HTERT RPE-1 (cell line): ENCODE measurements around the gene ACLY.
"Not testable (repeated sequence)": the region's sequence is repeated elsewhere in the genome, so short reads cannot be mapped to it uniquely, and the experiment has no call there.

ENCODE experiments used
- in situ Hi-C: fragments of 300-500 bp; cut with MboI; formaldehyde crosslinking; loops from 4 replicates; pipeline ENCODE4 v1.14.3; 2020; ENCODE audit warnings: low sequenced_read_pairs

ACLY gene

DNA sequence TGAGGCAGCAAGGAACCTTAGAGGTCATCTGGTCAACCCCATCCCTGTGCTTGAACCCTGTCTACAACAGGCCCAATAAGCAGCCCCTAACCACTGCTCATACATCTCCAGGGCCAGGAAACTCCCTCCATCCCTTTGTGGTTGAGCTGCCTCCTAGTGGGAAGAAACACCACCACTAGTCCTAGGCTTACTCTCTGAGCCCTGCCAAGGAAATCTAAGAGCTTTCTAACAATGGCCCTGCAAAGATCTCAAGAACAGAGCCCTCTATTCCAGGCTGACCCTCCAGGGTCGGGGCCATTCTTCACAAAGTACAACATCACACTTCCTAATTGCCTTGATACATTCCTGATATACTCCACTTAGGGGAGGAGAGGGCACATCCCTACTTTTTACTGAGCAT is 5.8 kb downstream of the ACLY start:
- in situ Hi-C loops = no loop called here

DNA sequence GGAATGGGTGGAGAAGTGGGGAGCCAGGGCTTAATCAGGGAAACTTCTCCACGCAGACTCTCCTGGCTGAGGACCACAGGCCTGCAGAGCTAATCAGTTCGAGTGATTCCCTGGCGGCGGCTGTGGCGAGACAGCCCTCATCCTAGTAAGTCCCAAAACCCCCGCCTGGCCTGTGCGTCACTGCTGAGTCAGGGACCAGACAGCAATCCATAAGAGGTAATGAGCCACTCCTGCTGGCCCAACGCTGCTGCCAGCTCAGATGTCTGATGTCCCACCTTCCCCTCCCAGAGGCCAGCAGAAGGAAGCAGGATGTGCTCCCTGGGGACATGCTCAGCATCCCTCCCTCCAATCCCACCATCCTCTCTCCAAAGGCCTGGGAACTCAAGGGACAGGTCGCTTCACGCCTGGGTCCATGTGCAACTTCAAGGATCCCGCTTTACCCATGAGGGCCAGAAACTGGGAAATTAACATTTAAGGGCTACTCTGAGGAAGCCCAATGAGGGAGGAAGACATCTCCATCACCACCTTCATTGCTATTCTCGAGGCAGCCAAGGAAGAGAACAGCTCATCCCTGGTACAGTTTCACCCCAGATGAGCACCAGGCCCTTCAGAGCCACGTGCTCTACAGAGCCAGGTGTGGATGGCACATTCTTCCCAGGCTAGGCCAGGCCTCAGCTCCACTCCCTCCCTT is 7.9 kb downstream of the ACLY start:
- in situ Hi-C loops = no loop called here

DNA sequence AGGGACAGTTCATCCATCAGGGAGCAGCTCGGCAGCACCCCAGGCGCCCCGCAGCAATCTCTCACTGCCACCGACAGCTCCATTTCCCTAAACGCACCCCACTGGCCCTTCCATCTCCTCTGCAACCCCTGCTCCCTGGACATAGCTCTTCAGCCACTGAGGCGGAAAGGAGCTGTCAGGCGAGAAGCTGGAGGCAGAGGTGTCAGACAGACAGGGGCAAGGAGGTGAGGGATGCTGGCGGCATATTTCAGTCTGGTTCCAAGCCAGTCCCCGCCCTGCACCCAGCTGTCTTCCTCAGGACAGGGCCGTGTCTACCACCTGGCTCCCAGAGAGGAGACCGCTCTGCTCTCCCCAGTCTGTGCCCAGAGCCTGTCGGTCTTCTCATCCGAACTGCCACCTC is 9.7 kb downstream of the ACLY start:
- in situ Hi-C loops = no loop called here

DNA sequence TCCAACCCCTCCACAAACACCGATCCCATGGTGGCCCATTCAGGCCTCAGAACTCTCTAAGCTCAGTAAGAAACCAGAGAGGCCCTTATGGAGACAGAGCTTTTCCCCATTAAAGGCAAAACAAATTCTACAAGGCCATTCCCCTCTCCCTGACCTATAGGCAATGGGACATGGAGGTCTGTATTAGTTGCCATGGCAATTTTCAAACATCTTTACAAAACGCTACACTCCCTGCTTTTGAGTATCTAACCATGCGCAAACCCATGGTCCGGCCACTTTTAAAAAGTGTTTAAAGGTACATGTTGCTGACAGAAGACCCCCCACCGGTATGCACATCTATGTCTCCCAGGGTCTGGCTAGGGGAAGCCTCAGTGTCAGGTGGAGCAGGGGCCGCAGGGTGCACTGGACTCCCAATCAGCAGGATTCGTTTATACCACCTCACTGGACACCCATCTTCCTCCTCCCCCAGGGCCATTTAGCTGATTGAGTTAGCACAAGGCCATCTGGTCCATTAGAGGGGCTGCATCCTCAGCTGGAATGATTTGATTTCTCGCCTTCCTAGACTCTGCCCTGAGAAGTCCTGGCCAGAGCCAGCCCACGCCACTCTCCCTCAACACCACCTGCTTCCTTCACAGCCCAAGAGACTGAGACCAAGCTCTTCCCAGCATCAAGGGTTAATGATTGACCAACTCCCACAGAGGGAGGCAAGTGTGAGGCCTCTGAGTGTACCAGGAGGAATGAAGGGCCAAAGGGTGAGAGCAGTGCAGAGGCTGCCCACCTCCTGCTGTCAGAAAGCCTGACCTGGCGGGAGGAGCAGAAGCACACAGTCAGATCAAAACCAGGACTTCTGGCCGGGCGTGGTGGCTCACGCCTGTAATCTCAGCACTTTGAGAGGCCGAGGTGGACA is 10.9 kb downstream of the ACLY start:
- in situ Hi-C loops = no loop called here

DNA sequence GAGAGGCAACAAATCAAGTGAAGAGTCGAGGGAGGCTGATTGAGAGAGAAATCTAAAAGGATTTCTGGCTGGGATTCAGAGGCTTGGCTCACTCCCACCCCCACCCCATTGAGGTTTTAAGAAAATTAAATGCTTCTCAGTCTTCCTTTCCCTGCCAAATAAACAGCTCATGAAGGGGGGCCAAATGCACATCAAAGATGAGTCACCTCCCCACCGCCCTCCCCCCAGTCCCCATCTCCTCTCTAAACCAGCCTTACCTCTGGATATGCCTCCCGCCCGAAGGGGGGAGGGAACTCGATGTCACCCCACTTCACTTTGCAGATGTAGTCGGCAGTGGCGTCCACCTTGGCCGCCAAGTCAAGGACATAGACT is 11.6 kb downstream of the ACLY start:
- in situ Hi-C loops = no loop called here

DNA sequence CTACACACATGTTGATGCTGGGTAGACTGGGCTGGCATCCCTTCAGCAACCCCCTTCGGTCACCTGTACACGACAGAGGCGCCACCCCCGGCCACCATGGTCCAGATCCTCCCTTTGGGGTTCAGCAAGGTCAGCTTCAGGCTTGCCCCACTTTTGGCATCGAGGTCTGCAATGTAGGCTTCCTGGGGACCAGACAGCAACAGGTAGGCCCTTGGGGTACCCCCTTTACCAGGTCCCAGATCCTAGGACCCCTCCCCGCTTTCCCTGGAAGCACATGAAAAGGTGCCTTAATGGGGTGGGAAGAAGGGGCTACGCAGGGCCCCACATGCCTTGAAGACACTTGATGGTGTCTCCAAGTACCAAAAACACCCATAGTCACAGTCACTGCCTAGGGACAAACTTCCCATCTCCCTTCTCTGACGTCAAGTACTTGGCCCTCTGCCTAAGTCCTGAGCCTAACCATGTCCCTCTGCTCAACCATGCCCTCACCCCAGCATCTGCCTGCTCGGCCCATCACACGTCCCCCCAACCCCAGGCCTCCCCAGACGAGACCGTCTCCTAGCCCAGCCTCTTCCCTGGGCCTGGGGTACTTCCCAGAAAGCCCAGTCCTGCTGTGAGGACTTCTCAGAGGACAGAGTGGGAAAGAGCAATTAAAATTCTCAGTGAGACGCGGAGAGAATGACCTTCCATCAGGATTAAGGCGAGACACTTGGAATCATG is 12.1 kb downstream of the ACLY start:
- in situ Hi-C loops = no loop called here

DNA sequence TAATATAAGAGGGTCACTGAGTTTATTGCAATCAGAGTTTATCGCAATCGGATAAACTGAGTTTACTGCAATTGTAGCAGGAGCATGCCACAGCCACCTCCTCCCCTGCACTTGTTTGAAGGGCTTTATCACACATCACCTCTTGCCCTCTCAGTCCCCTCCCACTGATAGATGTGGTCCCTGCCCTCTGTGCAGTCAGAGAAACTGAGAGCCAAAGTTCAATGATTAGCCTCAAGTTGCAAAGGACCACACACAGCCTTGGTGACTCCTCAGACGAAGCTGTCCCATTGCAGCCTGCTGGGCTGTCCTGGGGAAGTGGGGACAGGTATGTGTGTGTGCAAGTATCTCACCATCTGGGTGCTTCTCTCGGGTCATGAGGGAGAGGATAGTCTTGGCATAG is 13.6 kb downstream of the ACLY start:
- in situ Hi-C loops = no loop called here

DNA sequence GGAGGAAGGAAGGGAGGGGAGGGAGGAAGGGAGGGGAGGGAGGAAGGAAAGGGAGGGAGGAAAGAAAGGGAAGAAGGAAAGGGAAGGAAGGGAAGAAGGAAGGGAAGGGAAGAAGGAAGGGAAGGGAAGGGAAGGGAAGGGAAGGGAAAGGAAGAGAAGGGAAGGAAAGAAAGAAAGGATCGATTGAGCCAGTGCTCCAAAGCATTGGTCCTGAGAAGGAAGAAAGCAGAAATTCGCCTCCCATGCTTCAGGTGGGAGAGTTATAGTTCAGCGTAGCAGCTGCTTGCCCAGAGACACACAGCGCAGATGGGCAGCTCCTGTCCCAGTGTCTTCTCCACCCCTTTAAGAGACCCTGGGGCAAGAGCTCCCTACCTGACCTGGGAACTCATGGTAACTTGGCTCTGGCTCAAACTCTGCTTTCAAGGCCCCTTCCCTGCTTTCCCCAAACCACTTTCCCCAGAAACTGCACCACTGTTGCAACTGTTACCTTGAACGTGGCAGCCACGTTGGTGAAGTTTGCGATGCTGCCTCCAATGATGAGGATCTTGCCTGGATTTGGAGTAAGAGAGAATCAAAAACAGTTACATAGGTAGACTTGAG is 14.4 kb downstream of the ACLY start:
- in situ Hi-C loops = no loop called here

DNA sequence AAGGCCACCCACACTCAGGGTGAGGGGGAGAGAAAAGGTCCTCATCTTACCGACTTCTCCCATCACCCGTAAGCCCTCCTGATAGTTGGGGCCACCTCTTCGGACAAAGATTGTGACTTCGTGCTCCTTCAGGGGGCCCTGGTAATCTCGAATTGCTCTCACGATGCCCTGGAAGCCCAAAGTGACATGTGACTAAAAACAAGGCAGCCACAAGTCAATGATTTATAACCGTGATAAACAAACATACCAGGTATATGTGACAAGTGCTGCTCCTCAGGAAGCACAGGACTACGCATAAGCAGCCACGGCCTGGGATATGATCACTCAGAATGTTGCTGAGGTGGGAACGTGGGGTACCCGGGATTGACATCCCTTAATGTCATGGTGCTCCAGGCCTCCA is 17.1 kb downstream of the ACLY start:
- in situ Hi-C loops = no loop called here

DNA sequence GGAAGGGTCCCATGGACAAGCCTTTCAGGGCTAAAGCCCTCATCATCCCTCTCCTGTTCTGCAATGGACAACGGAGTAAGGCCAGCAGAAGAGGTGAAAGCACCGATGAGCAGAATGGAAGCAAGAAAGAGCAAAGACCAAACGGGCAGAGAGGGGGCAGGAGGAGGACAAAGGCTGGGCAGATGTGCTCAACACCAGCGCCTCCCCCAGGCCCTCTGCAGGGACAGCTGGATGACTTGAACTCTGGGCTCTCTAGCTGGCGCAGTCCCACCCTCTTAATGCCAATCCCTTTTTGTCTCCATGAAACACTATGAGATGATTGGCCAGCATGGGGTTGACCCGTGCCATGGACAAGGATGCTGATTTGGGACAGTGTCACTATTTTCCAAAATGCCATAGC is 22.0 kb downstream of the ACLY start:
- in situ Hi-C loops = no loop called here

DNA sequence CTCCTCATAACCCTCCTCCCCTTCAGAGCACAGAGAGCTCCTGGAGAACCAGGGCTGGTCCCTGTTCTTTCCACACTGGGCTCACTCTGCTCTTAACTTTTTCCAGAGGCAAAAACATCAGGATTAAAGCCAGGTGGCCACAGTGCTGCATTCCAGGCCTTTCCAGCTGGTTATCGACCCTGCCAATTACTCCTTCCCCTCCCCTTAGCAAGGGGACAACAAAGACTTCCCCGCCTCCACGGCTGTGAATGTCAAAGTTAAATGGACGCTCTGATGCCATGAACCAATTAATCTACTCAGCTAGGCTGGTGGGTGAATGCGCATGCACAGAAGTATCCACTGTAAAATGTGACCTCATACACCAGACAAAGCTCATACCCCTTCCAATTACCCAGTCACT is 23.1 kb downstream of the ACLY start:
- in situ Hi-C loops = no loop called here

DNA sequence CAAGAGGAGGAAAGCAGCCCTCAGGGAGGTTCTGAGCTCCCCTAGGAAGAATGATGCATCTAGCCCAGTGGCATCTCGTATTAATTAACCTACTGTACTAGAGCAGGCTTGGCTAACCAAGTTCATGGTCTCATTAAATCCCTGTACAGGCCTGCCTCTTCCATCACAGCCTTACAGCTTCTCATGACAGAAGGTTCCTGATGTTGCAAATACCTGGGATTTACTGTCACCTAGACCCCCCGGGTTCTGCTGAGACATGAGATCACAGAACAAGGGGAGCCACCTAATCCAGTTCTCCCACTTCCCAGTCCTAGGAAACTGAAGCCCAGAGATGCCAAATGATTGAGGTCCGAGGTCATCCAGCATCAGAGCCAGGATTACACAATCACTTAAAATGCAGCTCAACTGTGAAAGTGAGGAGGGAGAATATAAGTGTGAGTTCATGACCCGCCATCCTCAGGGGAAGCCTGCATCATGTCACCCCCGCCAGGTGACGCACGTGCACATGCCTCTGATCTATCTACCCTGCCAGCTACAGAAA is 23.9 kb downstream of the ACLY start:
- in situ Hi-C loops = no loop called here

DNA sequence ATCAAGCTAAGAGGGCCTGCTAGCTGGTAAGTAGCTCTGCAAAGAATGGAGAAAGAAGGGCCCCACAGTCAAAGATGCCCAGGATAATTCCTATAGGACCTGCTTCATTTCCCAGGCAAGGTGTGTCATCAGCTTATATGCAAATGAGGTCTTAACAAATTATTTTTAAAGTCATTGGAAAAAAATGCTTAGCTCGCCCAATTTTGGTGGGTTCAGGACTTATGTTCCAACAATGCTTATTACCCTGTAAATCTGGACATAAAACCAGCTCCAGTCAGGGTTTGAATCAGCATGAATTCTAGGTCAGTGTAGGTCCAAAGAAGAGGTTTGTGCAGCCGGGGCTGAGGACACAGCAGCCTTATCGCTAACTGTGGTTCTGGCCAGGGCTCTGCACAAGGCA is 25.4 kb downstream of the ACLY start:
- in situ Hi-C loops = no loop called here

DNA sequence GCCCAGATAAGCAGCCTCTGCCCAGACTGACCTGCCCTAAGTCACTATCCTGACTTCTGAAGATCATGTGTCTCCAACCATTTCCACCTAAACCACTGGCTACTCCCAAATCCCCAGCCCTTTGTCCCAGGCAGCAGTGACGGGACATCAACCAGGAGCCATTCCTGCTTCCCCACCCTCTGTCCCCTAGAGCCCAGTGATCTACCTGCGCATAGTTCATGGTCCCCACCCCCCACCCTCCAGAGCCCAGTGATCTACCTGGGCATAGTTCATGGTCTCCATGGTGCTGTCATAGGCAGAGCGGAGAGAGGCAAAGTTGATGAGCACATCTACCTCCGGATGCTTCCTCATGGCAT is 26.8 kb downstream of the ACLY start:
- in situ Hi-C loops = no loop called here

DNA sequence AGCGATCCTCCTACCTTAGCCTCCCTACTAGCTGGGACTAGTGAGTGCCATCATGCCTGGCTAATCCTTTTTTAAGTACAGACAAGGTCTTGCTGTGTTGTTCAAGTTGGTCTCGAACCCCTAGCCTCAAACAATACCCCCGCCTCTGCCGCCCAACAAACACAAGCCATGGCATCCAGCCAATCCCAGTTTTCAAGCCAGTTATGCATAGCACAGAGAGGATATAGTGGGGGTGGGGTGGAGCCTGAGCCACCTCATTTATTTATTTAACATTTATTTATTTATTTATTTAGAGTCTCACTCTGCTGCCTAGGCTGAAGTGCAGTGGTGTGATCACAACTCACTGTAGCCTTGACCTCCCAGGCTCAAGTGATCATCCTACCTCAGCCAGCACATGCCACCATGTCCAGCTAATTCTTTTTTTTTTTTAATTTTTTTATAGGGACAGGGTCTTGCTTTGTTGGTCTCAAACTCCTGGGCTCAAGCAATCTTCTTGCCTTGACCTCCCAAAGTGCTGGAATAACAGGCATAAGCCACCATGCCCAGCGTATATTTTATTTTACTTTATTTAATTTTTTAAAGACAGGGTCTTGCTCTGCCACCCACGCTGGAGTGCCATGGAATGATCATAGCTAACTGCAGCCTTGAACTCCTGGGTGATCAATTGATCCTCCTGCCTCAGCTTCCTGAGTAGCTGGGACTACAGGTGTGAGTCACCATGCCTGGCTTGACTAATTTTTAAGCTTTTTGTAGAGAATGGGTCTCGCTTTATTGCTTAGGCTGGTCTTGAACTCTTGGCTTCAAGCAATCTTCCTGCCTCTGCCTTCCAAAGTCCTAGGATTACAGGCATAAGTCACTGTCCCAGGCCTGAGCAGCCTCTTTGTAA is 27.4 kb downstream of the ACLY start:
- in situ Hi-C loops = no loop called here

DNA sequence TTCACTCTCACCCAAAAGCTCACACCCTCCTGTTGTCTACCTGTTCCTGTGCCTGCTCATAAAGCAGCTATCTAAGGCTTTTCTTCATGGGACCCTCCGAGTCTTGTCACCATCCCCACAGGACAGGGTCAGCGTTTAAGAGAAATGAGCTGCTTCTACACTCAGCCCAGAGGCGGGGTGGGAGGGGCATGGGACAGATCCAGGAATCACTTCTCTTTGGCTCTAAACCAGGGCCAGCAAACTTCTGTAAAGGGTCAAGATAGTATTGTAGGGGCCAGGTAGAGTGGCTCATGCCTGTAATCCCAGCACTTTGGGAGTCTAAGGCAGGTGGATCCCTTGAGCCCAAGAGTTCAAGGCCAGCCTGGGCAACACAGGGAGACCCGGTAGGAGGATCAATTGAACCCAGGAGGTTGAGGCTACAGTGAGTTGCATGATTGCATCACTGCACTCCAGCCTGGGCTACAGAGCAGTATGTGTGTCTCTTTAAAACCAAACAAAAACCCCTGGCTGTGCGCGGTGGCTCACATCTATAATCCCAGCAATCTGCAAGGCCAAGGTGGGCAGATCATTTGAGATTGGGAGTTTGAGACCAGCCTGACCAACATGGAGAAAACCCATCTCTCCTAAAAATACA is 30.3 kb downstream of the ACLY start:
- in situ Hi-C loops = no loop called here

DNA sequence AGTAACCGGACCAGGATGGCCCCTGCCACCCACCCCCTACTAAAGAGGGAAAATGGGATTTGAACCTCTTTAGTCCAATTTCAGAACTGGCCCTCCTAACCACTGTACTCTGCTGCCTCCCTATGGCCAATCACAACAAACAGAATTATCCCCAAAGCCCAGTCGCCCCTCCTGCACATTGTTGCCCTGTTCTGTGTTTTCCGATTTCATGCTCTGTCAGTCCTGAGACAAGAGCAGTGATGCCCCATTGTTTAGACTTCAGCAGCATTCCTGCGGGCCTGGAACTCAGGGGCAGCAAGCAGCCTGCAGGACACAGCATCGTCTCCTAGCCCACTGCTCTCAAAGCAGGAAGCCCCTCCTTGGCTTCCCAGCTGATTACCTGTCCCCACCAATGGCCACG is 33.0 kb downstream of the ACLY start:
- in situ Hi-C loops = no loop called here

DNA sequence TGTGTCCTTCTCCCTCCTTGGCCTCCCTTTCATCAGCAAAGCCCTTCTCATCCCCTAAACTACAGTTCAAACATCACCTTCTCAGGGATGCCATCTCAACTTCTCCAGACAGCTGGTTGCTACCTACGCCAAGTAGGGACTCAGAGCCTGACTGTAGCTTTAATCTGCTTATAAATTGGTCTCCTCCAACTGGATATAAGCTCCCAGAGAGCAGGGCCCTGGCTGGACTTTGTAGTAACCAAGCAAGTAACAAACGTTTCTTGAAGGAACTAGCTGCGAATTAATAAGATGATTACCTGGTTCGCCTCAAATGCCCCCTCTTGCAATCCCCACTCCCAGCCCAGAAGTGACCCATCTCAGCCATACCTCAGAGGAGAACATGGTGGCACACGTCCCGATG is 36.0 kb downstream of the ACLY start:
- in situ Hi-C loops = no loop called here

DNA sequence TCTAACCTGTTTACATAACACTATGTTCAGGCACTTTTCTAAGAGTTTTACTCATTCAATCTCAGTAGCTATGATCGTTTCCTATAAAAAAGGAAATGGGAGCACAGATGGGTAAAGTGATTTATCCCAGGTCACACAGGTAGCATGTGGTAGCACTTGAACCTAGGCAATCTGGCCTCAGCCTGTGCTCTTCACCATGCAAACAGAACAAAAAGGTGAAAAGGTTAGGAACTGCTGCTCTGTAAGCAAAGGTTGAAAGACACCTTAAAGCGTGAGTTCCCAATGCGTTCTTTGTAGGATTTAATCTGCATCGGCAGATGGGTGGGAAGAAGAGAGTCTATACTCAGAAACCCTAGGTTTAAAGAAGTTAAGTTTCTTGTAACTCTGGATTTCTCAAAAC is 38.6 kb downstream of the ACLY start:
- in situ Hi-C loops = no loop called here

DNA sequence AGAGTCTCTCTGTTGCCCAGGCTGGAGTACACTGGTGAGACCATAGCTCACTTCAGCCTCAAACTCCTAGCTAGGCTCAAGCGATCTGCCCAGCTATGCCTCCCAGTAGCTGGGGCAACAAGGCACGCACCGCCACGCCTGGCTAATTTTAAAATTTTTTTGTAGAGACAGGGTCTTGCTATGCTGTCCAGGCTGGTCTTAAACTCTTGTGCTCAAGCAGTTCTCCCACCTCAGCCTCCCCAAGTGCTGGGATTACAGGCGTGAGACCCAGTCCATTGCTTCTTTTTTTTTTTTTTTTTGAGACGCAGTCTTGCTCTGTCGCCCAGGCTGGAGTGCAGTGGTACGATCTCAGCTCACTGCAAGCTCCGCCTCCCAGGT is 44.5 kb downstream of the ACLY start:
- in situ Hi-C loops = not testable (repeated sequence)
